Spinal cord (tissue), 10 donors: ENCODE data around the gene KBTBD6. TPM values are rescaled to one million over a fixed set of nuclear protein-coding genes. Genes with fewer than 3 reads are reported as not detected.

ENCODE experiments used
- DNase-seq, 6 donors: peaks; one replicate each; pipeline versions ENCODE4 v3.0.0 to v3.0.0-alpha.2; 2013 to 2015; ENCODE audit warnings: low spot score in 6 of 6, low read depth in 4 of 6
- H3K27ac ChIP-seq: one replicate; pipeline ENCODE4 v1.5.1; 2013; ENCODE audit warnings: low read depth, low read length, control low read depth
- H3K27me3 ChIP-seq: one replicate; pipeline ENCODE4 v1.6.1; 2013; ENCODE audit warnings: low read length; ENCODE audit not compliant: control insufficient read depth, insufficient read depth
- H3K36me3 ChIP-seq: one replicate; pipeline ENCODE4 v1.6.1; 2013; ENCODE audit warnings: low read length; ENCODE audit not compliant: control insufficient read depth, insufficient read depth
- H3K4me1 ChIP-seq: one replicate; pipeline ENCODE4 v1.6.1; 2013; ENCODE audit warnings: low read length; ENCODE audit not compliant: control insufficient read depth, insufficient read depth
- H3K4me3 ChIP-seq: one replicate; pipeline ENCODE4 v1.5.1; 2013; ENCODE audit warnings: low read depth, low read length, control low read depth
- H3K9me3 ChIP-seq: one replicate; pipeline ENCODE4 v1.6.1; 2013; ENCODE audit warnings: low read length; ENCODE audit not compliant: control insufficient read depth, insufficient read depth
- WGBS: methylation state at CpG from one replicate; pipeline ENCODE4 v1.1.5; 2013; ENCODE audit warnings: missing lambda C conversion rate; ENCODE audit not compliant: insufficient coverage; 5-methylcytosine and 5-hydroxymethylcytosine counted together
- polyA plus RNA-seq, 2 donors: library from polyadenylated mRNA; unstranded; fragments of 120-200 nt; gene quantifications; one replicate each; pipeline ENCODE4 v1.2.1, GENCODE V29; 2013; ENCODE audit not compliant: insufficient read length in 2 of 2
- total RNA-seq, 2 donors: library from RNA; depleted of rRNA in 1 of 2; stranded (reverse); fragments of 120-200 nt in 1 of 2; fragments of >200 nt in 1 of 2; gene quantifications; one replicate each; pipeline versions ENCODE4 v1.2.3 to v1.2.4, GENCODE V29; 2013 to 2014
- donor health status: healthy.

Gene KBTBD6
- total and polyA plus RNA-seq, 4 donors = 19.2 to 51.0 (median 43.9) TPM

DNA sequence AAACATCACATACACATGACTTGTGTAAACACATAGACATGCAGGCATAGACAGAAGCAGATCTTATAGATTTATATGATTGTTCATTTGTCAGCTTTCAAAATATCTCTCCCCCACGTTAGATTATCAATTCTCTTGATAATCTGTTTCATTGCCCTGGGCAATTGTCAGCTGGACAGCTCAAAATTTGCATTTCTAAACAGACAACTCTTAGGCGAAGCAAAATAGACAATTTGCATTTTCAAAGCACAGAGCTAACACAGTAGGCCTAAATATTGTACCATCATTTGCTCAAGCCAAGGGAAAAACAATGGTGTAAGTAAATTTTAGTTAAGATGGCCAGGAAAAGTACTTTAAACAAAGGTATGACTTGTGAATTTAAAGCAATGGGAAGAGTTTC lies 24.0 kb upstream of the KBTBD6 start:
- H3K4me1 ChIP-seq = no peaks in the 10 kb centered on the region
- no peak overlapping the region for H3K4me3 ChIP-seq
- DNase-seq = no peak
- peaks cover under 1% of the 10 kb centered on the region for H3K9me3 ChIP-seq
- no CpG with 5 or more reads among the region's 2 CpGs for WGBS
- no peak overlapping the region for H3K27ac ChIP-seq
- H3K27me3 ChIP-seq = no peaks in the 10 kb centered on the region
- H3K36me3 ChIP-seq = no peaks in the 10 kb centered on the region

- DNase-seq = no peak
- Histone ChIP-seq H3K36me3 (no peaks in the 10 kb centered on the region), H3K4me3 (no peak overlapping the region)
Observed at GRCh38 chr13:41154042-41154441, 21.4 kb upstream of the KBTBD6 start.

GRCh38 chr13:41152005-41152404 lies 19.4 kb upstream of the KBTBD6 start:
- Histone ChIP-seq H3K27me3 (no peaks in the 10 kb centered on the region), H3K36me3 (no peaks in the 10 kb centered on the region), H3K9me3 (peaks cover 16% of the 10 kb centered on the region), H3K4me1 (no peaks in the 10 kb centered on the region), H3K27ac (no peak overlapping the region), H3K4me3 (no peak overlapping the region)
- DNase-seq = no peak
- WGBS = 100% methylated on average over 1 of the region's 3 CpGs

More at GRCh38 chr13:41154042-41154441, 21.4 kb upstream of the KBTBD6 start:
- no peaks in the 10 kb centered on the region for H3K4me1 ChIP-seq
- peaks cover 13% of the 10 kb centered on the region for H3K9me3 ChIP-seq
- H3K27ac ChIP-seq = no peak overlapping the region
- H3K27me3 ChIP-seq = no peaks in the 10 kb centered on the region

DNA sequence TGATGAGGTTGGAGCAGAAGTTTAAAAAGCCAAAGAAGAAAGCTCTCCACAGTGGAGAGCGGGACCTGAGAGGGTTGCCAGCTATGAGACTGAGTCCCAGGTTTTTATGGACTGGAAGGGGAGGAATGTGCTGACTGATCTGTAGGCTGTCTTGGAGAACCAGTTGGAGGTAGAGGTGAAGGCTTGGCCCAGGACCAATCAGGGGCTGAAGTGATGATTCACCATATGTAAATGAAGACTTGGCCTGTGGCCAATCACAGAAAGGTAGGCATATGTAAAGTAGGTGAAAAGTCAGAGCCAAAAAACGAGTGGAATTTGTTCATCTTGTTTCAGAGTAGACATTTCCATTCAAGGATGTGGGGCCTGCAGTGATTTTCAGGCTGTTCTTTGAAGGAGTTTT lies 17.5 kb upstream of the KBTBD6 start:
- 95% methylated on average over 1 of the region's 2 CpGs for WGBS
- no peak for DNase-seq
- H3K27me3 ChIP-seq = no peaks in the 10 kb centered on the region
- H3K9me3 ChIP-seq = peaks cover 16% of the 10 kb centered on the region
- H3K27ac ChIP-seq = no peak overlapping the region
- H3K4me1 ChIP-seq = no peaks in the 10 kb centered on the region
- H3K4me3 ChIP-seq = no peak overlapping the region
- no peaks in the 10 kb centered on the region for H3K36me3 ChIP-seq

DNA sequence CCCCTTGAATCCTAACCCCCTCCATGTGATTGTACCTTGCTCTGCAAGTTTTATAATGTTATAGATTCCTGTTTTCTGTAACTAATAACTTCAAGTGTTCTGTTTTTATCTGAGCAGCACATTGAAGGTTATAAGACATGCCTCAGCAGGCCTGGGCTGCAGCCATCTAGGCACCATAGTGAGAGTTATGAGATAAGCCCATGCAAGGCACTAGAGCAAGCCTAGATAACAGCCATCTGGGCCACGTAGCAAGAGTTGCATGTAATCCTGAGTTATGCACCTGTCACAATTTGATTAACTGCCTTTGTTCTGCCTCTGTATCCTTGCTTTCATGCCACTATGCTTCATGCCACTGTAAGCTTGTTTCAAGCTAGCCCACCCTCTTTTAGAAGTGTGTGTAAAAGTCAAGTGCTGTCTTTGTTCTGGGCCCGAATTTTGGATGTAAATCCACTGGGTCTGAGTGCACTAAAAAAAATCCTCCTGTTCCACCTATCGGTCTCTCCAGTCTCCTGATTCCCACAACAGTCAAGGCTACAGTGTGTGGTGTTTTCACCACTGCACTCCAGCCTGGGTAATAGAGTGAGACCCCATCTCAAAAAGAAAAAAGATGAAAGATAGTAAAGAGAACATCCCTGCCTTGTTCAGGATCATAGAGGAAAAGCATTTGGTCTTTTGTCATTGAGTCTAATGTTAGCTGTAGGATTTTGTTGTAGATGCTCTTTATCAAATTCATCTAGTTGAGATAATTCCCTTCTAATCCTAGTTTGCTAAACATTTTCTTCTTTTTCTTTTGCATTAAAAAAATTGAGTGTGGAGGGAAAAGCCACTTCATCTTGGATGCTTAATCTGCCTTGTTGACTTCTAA lies 16.0 kb upstream of the KBTBD6 start:
- no peak for DNase-seq
- H3K36me3 ChIP-seq = no peaks in the 10 kb centered on the region
- 88% methylated on average over 1 of the region's 3 CpGs for WGBS
- H3K27ac ChIP-seq = no peak overlapping the region
- H3K4me3 ChIP-seq = no peak overlapping the region
- H3K9me3 ChIP-seq = peaks cover 16% of the 10 kb centered on the region
- no peaks in the 10 kb centered on the region for H3K27me3 ChIP-seq
- H3K4me1 ChIP-seq = no peaks in the 10 kb centered on the region

GRCh38 chr13:41145136-41145908 lies 12.7 kb upstream of the KBTBD6 start:
- no peaks in the 10 kb centered on the region for H3K4me1 ChIP-seq
- DNase-seq = no peak
- H3K9me3 ChIP-seq = peaks cover 11% of the 10 kb centered on the region
- 92% methylated on average over 2 of the region's 4 CpGs for WGBS
- H3K36me3 ChIP-seq = no peaks in the 10 kb centered on the region
- H3K27ac ChIP-seq = no peak overlapping the region
- H3K4me3 ChIP-seq = no peak overlapping the region
- no peaks in the 10 kb centered on the region for H3K27me3 ChIP-seq

GRCh38 chr13:41144576-41144975 lies 12.0 kb upstream of the KBTBD6 start:
- WGBS = no CpG with 5 or more reads among the region's 2 CpGs
- Histone ChIP-seq H3K27me3 (no peaks in the 10 kb centered on the region), H3K36me3 (no peaks in the 10 kb centered on the region), H3K9me3 (peaks cover 5% of the 10 kb centered on the region), H3K27ac (no peak overlapping the region), H3K4me3 (no peak overlapping the region), H3K4me1 (no peaks in the 10 kb centered on the region)
- DNase-seq = no peak

DNA sequence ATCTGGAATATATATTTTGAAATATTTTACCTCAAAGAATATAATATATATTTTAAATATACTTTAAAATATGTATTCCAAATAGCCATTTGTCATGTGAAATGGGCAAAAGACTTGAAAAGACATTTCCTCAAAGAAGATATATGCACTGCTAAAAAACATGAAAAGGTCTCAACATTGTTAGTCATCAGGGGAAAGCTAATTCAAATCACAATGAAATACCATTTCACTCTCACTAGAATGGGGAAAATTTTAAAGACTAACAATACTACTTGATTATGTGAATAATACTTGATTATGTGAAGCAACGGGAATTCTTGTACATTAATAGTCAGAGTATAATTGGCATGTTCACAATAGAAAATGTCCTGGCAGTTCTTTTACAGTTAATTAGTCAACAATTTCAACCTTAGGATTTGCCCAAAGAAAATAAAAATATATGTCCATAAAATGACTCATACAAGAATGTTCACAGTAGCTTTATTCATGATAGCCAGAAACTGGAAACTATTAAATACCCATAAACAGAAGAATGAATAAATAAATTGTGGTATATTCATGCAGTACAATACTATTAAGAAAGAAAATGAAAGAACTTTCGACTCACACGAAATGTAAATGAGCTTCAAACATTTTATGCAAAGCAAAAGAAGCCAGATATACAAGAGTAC lies 6.8 kb upstream of the KBTBD6 start:
- no peaks in the 10 kb centered on the region for H3K36me3 ChIP-seq
- no peak overlapping the region for H3K27ac ChIP-seq
- H3K4me3 ChIP-seq = no peak overlapping the region
- no CpG with 5 or more reads among the region's 3 CpGs for WGBS
- no peak for DNase-seq
- H3K4me1 ChIP-seq = no peaks in the 10 kb centered on the region
- H3K9me3 ChIP-seq = no peaks in the 10 kb centered on the region
- no peaks in the 10 kb centered on the region for H3K27me3 ChIP-seq

DNA sequence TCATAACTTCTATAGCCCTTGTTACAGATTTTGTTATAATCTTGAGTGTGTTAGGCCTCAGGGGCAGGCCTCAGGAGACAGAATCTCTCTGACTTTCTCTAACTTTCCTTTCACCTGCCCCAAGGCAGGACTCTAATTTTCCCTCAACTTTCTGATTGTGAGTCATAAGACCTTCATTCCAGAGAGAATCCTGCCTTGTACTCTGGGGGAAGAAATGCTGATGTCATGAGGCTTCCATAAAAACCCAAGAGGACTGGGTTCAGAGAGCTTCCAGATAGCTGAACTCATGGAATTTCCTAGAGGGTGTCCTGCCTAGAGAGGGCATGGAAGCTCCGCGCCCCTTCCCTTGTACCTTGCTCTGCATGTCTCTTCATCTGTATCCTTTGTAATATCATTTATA lies 5.3 kb upstream of the KBTBD6 start:
- Histone ChIP-seq H3K27ac (no peak overlapping the region), H3K36me3 (no peaks in the 10 kb centered on the region), H3K4me3 (no peak overlapping the region), H3K4me1 (no peaks in the 10 kb centered on the region), H3K27me3 (no peaks in the 10 kb centered on the region), H3K9me3 (no peaks in the 10 kb centered on the region)
- WGBS = no CpG with 5 or more reads among the region's 2 CpGs
- DNase-seq = no peak
